Thoracic aorta (tissue), 2 donors: ENCODE results near the gene DNAL1. TPM values are rescaled to one million over a fixed set of nuclear protein-coding genes. Genes with fewer than 3 reads are reported as not detected.

Experiments used
- ATAC-seq: fragments of 150-250 bp; one replicate; pipeline ENCODE4 v1.8.0; 2017; ENCODE audit warnings: low read depth; ENCODE audit not compliant: insufficient number of reproducible peaks, low FRiP score
- DNase-seq: peaks from one replicate; pipeline ENCODE4 v3.0.0-alpha.2; 2020; ENCODE audit warnings: low spot score
- H3K27ac ChIP-seq, 2 donors: fragments of 200-600 bp; sonication (generic); 1 replicate in 1 of 2; 2 replicates in 1 of 2; pipeline ENCODE4 v1.5.1; 2016; ENCODE audit warnings: mild to moderate bottlenecking in 2 of 2, moderate library complexity in 2 of 2
- H3K27me3 ChIP-seq: fragments of 200-600 bp; sonication (generic); replicated peaks from 2 replicates; pipeline ENCODE4 v1.6.0; 2016; ENCODE audit warnings: mild to moderate bottlenecking; ENCODE audit not compliant: insufficient read depth
- H3K36me3 ChIP-seq: fragments of 200-600 bp; sonication (generic); one replicate; pipeline ENCODE4 v1.5.1; 2016
- H3K4me1 ChIP-seq, 2 donors: fragments of 200-600 bp; sonication (generic); 1 replicate in 1 of 2; 2 replicates in 1 of 2; pipeline versions ENCODE4 v1.5.1 to v1.6.0; 2016; ENCODE audit warnings: low read depth in 2 of 2, mild to moderate bottlenecking in 1 of 2; ENCODE audit not compliant: control insufficient read depth in 1 of 2
- H3K4me3 ChIP-seq: fragments of 200-600 bp; sonication (generic); 2 replicates; pipeline ENCODE4 v1.5.1; 2016; ENCODE audit warnings: mild to moderate bottlenecking
- H3K9me3 ChIP-seq: fragments of 200-600 bp; sonication (generic); 2 replicates; pipeline ENCODE4 v1.5.1; 2016
- total RNA-seq, 2 donors: library from RNA; depleted of rRNA; stranded (reverse); fragments of >200 nt; gene quantifications; one replicate each; pipeline versions ENCODE4 v1.1.0 to v1.2.3, GENCODE V29; 2016
- TF ChIP-seq, protein P1 (sequence below): fragments of 200-600 bp; sonication (generic); IDR thresholded peaks from one replicate; pipeline ENCODE4 v1.5.1; 2019; ENCODE audit warnings: antibody characterized with exemption

The DNAL1 gene
- total RNA-seq, 2 donors from 2014 or later: 13.0 to 20.7 TPM

DNA sequence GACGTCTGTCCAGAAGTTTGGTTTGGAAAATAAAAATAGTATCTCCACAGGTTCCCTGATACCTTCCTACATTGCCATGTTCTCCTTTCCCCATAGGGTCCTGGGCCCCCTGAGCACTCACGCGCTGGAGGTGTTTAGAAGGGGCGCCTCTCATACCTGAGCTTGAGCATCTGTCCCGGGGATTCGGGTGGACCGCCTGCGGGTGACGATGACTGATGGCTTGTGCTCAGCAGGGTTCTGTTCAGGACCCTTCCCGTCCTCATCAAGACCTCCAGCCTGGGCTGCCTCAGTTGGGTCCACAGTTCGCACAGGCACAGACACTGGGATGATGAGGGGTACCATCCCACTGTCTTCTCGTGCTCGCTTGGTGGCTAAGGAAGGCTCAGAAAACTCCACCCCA lies 92.1 kb downstream of the DNAL1 start:
- DNase-seq: no peak
- H3K27ac ChIP-seq: no peak overlapping the region

DNA sequence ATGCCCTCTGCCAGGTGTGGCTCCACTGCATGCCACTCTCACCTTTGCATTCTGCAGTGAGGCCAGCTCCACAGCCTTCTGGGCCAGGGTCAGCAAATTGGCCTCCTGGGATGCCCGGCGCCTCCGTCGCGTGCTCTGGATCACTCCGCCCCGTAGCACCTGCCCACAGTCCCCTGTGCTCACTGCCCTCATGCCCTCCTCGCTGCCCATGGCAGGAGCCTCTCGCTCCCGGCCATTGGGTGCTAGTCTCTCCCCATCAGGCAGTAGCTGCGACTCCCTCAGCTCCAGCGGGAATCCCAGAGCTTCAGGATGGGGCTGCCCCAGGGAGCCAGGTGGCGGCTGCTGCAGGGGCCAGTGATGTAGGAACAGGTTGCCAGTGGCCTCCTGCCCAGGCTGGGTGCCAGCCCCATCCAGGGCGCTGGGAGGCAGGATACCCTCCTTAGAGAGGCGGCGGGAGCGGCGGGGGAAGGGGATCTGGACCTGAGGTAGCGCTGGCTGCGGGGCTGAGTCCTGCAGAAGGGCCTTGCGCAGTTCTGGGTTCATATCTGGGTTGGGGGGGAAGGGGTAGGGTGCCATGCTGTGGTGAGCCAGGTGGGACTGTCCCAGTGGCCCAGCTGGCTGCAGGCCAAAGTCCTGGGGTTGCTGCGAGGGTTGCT lies 93.9 kb downstream of the DNAL1 start:
- Histone ChIP-seq H3K27ac (peak overlapping the region; percentile 73 to 89), H3K4me1 (peaks cover 43 to 53% of the 10 kb centered on the region in 2 donors), H3K4me3 (no peak overlapping the region), H3K9me3 (no peaks in the 10 kb centered on the region), H3K27me3 (no peaks in the 10 kb centered on the region), H3K36me3 (peaks cover 35% of the 10 kb centered on the region)
- TF ChIP-seq, protein P1, sequence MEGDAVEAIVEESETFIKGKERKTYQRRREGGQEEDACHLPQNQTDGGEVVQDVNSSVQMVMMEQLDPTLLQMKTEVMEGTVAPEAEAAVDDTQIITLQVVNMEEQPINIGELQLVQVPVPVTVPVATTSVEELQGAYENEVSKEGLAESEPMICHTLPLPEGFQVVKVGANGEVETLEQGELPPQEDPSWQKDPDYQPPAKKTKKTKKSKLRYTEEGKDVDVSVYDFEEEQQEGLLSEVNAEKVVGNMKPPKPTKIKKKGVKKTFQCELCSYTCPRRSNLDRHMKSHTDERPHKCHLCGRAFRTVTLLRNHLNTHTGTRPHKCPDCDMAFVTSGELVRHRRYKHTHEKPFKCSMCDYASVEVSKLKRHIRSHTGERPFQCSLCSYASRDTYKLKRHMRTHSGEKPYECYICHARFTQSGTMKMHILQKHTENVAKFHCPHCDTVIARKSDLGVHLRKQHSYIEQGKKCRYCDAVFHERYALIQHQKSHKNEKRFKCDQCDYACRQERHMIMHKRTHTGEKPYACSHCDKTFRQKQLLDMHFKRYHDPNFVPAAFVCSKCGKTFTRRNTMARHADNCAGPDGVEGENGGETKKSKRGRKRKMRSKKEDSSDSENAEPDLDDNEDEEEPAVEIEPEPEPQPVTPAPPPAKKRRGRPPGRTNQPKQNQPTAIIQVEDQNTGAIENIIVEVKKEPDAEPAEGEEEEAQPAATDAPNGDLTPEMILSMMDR: no peak
- no peak for ATAC-seq
- DNase-seq: no peak

More for the DNA sequence above, 92.1 kb downstream of the DNAL1 start:
- no peak for ATAC-seq
- TF ChIP-seq, protein P1: no peak
- Histone ChIP-seq H3K4me3 (no peak overlapping the region), H3K9me3 (no peaks in the 10 kb centered on the region), H3K27me3 (no peaks in the 10 kb centered on the region), H3K4me1 (peaks cover 26 to 35% of the 10 kb centered on the region in 2 donors), H3K36me3 (peaks cover 35% of the 10 kb centered on the region)

DNA sequence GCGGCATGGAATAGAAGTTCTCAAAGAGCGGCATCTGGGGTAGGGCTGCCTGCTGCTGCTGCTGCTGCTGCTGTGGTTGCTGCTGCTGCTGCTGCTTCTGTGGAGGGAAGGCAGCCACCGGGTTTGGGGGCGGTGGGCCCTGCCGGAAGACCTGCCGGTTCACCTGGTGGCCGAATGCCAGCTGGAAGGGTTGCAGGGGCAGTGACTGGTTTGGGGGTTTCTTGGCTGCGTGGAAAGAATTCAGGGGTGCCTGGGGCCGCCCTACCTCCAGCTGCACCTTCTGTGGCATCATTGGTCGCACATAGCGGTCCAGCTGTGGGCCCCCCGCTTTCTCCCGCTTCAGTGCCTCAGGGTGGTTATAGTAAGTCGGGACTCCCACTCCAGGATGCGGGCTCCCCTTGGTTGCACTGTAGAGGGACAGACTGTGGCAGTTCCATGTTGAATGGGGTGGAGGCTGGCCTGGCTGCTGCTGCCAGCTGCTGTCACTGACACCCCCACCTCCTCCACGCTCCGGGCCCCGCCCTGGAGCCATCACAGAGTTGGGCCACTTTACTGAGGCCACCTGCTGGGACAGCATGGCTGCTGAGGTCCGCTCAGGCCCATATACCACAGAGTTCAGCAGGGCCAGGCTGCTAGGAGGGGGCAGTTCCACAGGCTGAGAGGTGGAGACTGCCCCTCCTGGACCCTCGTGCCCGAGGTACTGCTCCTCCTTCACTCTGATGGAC lies 94.5 kb downstream of the DNAL1 start:
- DNase-seq: no peak
- ATAC-seq: no peak
- Histone ChIP-seq H3K9me3 (no peaks in the 10 kb centered on the region), H3K36me3 (peaks cover 31% of the 10 kb centered on the region), H3K4me3 (no peak overlapping the region), H3K27ac (peak overlapping the region; percentile 73 to 89), H3K4me1 (peaks cover 50 to 60% of the 10 kb centered on the region in 2 donors), H3K27me3 (no peaks in the 10 kb centered on the region)
- TF ChIP-seq, protein P1: no peak

DNA sequence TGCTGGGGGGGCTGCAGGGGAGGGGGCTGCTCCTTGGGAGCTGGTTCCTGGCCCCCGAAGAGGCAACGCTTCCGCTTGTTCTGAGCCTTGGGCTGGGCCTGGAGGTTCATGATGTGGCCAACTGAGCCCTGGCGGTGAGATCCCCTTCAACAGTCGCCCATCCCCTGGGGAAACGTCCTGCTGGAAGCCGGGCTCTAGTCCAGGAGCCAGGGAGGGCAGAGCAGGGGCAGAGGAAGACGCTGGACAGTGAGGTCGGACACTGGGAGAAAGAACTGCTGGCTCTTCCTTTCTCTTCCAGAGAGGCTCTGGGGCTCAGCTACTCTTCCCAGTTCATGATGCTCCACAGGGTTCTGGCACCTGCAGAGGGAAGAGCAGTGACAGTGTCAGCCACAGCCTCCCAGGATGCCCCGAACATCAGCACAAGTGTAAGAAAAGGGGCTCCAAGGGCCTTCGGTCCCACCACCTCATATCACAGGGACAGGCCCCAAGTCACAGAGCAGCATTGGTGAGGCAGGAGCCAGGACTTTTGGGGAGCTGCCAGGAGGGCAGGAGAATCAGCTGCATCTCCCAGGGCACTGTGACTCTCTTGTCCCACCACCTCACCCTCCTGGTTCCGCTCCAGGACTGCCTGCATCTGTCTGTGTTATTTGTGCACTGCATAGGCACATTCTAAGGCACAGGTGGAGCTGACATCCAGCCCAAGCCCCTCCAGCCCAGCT lies 95.3 kb downstream of the DNAL1 start:
- peak overlapping the region; percentile 73 to 89 for H3K27ac ChIP-seq
- H3K4me1 ChIP-seq: peaks cover 56 to 67% of the 10 kb centered on the region in 2 donors
- no peaks in the 10 kb centered on the region for H3K27me3 ChIP-seq
- H3K4me3 ChIP-seq: peak overlapping the region; percentile 63
- no peaks in the 10 kb centered on the region for H3K9me3 ChIP-seq
- H3K36me3 ChIP-seq: peaks cover 24% of the 10 kb centered on the region
- DNase-seq (no peak), ATAC-seq (no peak)
- TF ChIP-seq, protein P1: no peak
